CD4-positive, alpha-beta T cell treated with Interleukin-10 for 1 hour (primary cell): ENCODE measurements around the gene CLNK.

Experiments used
- DNase-seq: peaks from one replicate; pipeline ENCODE4 v3.0.0-alpha.2; 2020

The CLNK gene

DNA sequence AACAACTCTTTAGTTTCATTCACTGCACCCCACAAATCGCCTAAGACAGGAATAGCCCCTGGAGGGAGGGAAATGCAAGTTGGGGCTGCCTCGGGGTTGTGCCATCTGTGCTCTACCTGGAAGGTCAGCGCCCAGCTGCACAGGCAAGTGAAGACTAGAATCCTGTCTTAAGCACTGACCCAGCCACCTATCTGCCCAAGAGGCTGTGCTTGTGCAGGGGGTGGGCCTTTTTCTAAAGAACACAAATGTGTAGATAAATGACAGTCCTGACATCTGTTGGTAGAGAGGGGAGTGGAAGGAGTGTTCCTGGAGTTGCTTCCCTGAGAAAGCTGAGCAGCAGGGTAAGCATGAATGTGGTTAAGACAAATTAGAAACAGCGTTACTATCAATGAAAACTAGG is 243.1 kb downstream of the CLNK start:
- DNase-seq: no peak

DNA sequence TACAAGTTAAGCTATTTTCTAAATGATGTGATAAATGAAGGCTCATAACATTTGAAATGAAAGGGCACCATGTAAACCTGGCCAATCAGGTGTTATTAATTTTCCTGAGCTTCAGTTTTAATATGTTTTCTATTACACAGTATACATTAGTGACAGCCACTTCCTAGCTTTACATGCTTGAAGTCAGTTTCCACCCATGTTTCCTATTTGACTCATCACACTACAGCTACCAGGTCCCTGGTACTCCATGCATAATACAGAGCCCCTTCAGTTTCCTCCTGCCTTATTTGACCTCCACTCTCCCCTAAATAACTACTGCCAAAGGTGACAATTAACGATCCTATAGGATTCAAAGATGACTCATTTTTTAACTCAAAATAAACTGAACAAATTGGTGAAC is 245.6 kb downstream of the CLNK start:
- no peak for DNase-seq

DNA sequence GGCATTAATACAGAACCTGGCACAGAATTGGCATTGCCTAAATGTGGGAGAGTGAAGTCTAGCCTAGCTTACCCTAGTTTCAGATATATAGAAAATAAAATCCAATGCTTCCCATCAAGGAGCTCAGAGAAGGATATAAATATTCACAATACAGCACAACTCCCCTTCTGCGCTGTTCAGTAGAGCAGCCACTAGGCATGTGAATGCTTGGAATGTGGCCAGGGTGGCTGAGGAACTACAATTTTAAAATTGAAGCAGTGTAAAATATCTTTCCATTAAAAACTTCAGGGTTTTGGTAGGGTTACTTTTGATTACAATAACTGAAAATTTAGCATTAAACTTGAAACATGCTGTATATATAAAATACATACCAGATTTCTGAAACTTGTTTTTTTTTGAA is 246.8 kb downstream of the CLNK start:
- DNase-seq: no peak
